ENCODE data around the gene ESYT3.

ESYT3 gene

GRCh38 chr3:138468451-138468850, 34.0 kb downstream of the ESYT3 start:
- POLR2A ChIA-PET (ENCODE audit: low non-redundant PET) = no interaction called here
- CTCF ChIA-PET = no interaction called here
- DNase-seq (ENCODE audit: low spot score) = no peak
- H3K27ac ChIP-seq = no peak overlapping the region
- TF ChIP-seq, protein P1, sequence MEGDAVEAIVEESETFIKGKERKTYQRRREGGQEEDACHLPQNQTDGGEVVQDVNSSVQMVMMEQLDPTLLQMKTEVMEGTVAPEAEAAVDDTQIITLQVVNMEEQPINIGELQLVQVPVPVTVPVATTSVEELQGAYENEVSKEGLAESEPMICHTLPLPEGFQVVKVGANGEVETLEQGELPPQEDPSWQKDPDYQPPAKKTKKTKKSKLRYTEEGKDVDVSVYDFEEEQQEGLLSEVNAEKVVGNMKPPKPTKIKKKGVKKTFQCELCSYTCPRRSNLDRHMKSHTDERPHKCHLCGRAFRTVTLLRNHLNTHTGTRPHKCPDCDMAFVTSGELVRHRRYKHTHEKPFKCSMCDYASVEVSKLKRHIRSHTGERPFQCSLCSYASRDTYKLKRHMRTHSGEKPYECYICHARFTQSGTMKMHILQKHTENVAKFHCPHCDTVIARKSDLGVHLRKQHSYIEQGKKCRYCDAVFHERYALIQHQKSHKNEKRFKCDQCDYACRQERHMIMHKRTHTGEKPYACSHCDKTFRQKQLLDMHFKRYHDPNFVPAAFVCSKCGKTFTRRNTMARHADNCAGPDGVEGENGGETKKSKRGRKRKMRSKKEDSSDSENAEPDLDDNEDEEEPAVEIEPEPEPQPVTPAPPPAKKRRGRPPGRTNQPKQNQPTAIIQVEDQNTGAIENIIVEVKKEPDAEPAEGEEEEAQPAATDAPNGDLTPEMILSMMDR (conservative IDR thresholded peaks at IDR 0.05; ENCODE audit: low read depth) = no peak

GRCh38 chr3:138468886-138469285, 34.5 kb downstream of the ESYT3 start:
- H3K27ac ChIP-seq = no peak overlapping the region
- DNase-seq (ENCODE audit: low spot score) = no peak
- ChIA-PET CTCF (no interaction called here), POLR2A (ENCODE audit: low non-redundant PET) (no interaction called here)
- TF ChIP-seq, protein P1 (conservative IDR thresholded peaks at IDR 0.05; ENCODE audit: low read depth) = no peak

- DNase-seq (ENCODE audit: low spot score) = no peak
- ChIA-PET POLR2A (ENCODE audit: low non-redundant PET) (no interaction called here), CTCF (interaction anchor here (0.5 kb wide), 1 partner anchor 467 kb away, joined by 4 read pairs; no protein-coding TSS in a partner anchor)
- TF ChIP-seq, protein P1 (conservative IDR thresholded peaks at IDR 0.05; ENCODE audit: low read depth) = no peak
- no peak overlapping the region for H3K27ac ChIP-seq
Observed at GRCh38 chr3:138469874-138470273, 35.5 kb downstream of the ESYT3 start.

DNA sequence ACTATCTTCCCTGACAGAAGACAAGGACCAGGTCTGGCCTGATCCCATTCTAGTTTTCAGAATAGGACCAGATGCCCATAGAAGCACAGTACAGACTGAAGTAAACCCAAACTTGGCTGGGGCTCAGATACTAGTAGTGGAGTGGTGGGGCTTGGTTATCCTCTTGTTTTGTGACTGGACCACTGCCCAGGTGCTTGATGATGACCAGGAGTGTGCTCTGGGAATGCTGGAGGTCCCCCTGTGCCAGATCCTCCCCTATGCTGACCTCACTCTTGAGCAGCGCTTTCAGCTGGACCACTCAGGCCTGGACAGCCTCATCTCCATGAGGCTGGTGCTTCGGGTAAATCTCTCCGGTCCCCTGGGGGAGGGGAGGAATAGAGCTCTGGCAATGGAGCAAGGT, 36.3 kb downstream of the ESYT3 start:
- TF ChIP-seq, protein P1 (conservative IDR thresholded peaks at IDR 0.05; ENCODE audit: low read depth) = no peak
- no peak for DNase-seq (ENCODE audit: low spot score)
- no peak overlapping the region for H3K27ac ChIP-seq
- ChIA-PET CTCF (no interaction called here), POLR2A (ENCODE audit: low non-redundant PET) (no interaction called here)

DNA sequence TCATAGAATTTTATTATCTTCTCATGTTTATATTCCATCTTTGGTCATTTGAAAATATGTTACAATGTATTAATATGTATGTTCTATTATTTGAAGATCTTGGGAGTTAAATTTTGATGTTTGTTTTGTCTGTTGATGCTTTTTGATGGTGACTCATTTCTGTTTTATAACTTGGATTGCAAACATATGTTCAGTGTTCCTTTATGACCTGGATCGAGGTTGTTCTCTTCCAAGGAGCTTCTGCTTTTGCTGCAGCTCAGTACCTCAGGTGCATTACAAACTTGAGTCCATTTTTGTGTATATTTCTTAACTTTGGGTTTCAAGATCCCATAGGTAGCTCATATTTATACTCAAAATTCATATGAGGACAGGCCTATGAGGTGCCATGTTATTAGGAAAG, 37.1 kb downstream of the ESYT3 start:
- CTCF ChIA-PET = no interaction called here
- POLR2A ChIA-PET (ENCODE audit: low non-redundant PET) = no interaction called here
- TF ChIP-seq, protein P1 (conservative IDR thresholded peaks at IDR 0.05; ENCODE audit: low read depth) = no peak
- no peak for DNase-seq (ENCODE audit: low spot score)
- H3K27ac ChIP-seq = no peak overlapping the region

GRCh38 chr3:138472141-138472825, 37.9 kb downstream of the ESYT3 start:
- H3K27ac ChIP-seq = no peak overlapping the region
- TF ChIP-seq, protein P1 (conservative IDR thresholded peaks at IDR 0.05; ENCODE audit: low read depth) = no peak
- no peak for DNase-seq (ENCODE audit: low spot score)
- ChIA-PET POLR2A (ENCODE audit: low non-redundant PET) (no interaction called here), CTCF (no interaction called here)
